SK-MEL-5 (cell line): Measurements from ENCODE around the gene NMT1. TPM values are rescaled to one million over a fixed set of nuclear protein-coding genes. Genes with fewer than 3 reads are reported as not detected.
"Not testable (repeated sequence)": the region's sequence is repeated elsewhere in the genome, so short reads cannot be mapped to it uniquely, and the experiment has no call there.

Experiments
- DNase-seq: peaks from one replicate; pipeline ENCODE4 v3.0.0-alpha.2; 2016; ENCODE audit warnings: low read depth, low spot score
- in situ Hi-C: cut with HindIII; loops from 2 replicates; pipeline ENCODE4 v1.10.0; 2016; ENCODE audit warnings: low sequenced_read_pairs, high pct_unique_total_duplicates, low pct_unique_long_range_greater_than_20kb
- total RNA-seq: library from RNA; depleted of rRNA; stranded (reverse); fragments of >200 nt; shearing (Covaris generic); gene quantifications from 2 replicates; pipeline ENCODE4 v1.2.3, GENCODE V29; 2014

NMT1 gene
- total RNA-seq, 1 experiment from 2014 or later = 71.5 TPM

- no peak for DNase-seq
- in situ Hi-C loops = no loop called here
Measured at GRCh38 chr17:45123076-45123770, 62.1 kb downstream of the NMT1 start.

- DNase-seq = peak; percentile 37
- in situ Hi-C loops = no loop called here
Measured at GRCh38 chr17:45123930-45124796, 63.0 kb downstream of the NMT1 start.

GRCh38 chr17:45124797-45125122 lies 63.6 kb downstream of the NMT1 start:
- in situ Hi-C loops, DNase-seq: not testable (repeated sequence)

GRCh38 chr17:45125509-45125908 lies 64.4 kb downstream of the NMT1 start:
- DNase-seq = no peak
- in situ Hi-C loops = no loop called here

GRCh38 chr17:45127207-45127547 lies 66.1 kb downstream of the NMT1 start:
- DNase-seq = no peak
- in situ Hi-C loops = no loop called here

- DNase-seq = no peak
Measured at GRCh38 chr17:45127548-45128300, 66.6 kb downstream of the NMT1 start.

GRCh38 chr17:45128331-45128730 lies 67.2 kb downstream of the NMT1 start:
- DNase-seq = no peak
- in situ Hi-C loops = no loop called here

More at GRCh38 chr17:45127548-45128300, 66.6 kb downstream of the NMT1 start:
- in situ Hi-C loops = no loop called here

GRCh38 chr17:45128989-45129388 lies 67.9 kb downstream of the NMT1 start:
- DNase-seq = no peak
- in situ Hi-C loops = no loop called here

- no peak for DNase-seq
- in situ Hi-C loops = no loop called here
Measured at GRCh38 chr17:45129426-45129939, 68.4 kb downstream of the NMT1 start.

- in situ Hi-C loops = no loop called here
- DNase-seq = no peak
Measured at GRCh38 chr17:45129940-45130680, 69.0 kb downstream of the NMT1 start.

- in situ Hi-C loops = no loop called here
Measured at GRCh38 chr17:45130681-45131615, 69.8 kb downstream of the NMT1 start.

GRCh38 chr17:45131616-45132319 lies 70.7 kb downstream of the NMT1 start:
- in situ Hi-C loops = no loop called here
- DNase-seq = peak; percentile 31

More at GRCh38 chr17:45130681-45131615, 69.8 kb downstream of the NMT1 start:
- no peak for DNase-seq

GRCh38 chr17:45132320-45132571 lies 71.1 kb downstream of the NMT1 start, which contains the start of gene PLCD3:
Gene PLCD3 (minus strand): TSS chr17:45132515. CDS start chr17:45132410, 105 bp downstream.
- in situ Hi-C loops = no loop called here
- DNase-seq = no peak

- in situ Hi-C loops = no loop called here
- peak; percentile 79 for DNase-seq
Measured at GRCh38 chr17:45132572-45133463, 71.7 kb downstream of the NMT1 start.
